GM08714 (cell line): ENCODE measurements around the gene LEAP2.

Experiments
- H3K4me3 ChIP-seq: fragments of 200-500 bp; sonication (Bioruptor generic); 2 replicates; pipeline ENCODE4 v1.5.1; 2014; ENCODE audit warnings: mild to moderate bottlenecking, low read length, inconsistent platforms
- ZNF274 ChIP-seq: IDR thresholded peaks from 2 replicates; pipeline ENCODE4 v1.6.1; 2012; ENCODE audit warnings: mild to moderate bottlenecking, low read depth, low read length

Gene LEAP2

GRCh38 chr5:132859889-132860437 is 13.5 kb upstream of the LEAP2 start:
- no peak for TF ChIP-seq ZNF274
- H3K4me3 ChIP-seq = no peak overlapping the region

GRCh38 chr5:132860742-132861141 is 12.7 kb upstream of the LEAP2 start:
- H3K4me3 ChIP-seq = no peak overlapping the region
- TF ChIP-seq ZNF274 = no peak

GRCh38 chr5:132865668-132866341 is 7.7 kb upstream of the LEAP2 start:
- no peak for TF ChIP-seq ZNF274
- H3K4me3 ChIP-seq = peak overlapping the region; percentile 86; the same call in 1 of the 2 replicates

GRCh38 chr5:132866342-132867045 is 7.0 kb upstream of the LEAP2 start, which contains the start of the genes GDF9 and UQCRQ:
Gene GDF9, minus strand, starts transcription at chr5:132866469. Its CDS starts 1,936 bp downstream, at chr5:132864533.
Gene UQCRQ, plus strand, starts transcription at chr5:132866642. Its CDS starts 240 bp downstream, at chr5:132866882.
- H3K4me3 ChIP-seq = peak within 1 kb of the TSS; percentile 86
- no peak for TF ChIP-seq ZNF274

GRCh38 chr5:132867046-132867451 is 6.4 kb upstream of the LEAP2 start:
- no peak for TF ChIP-seq ZNF274
- H3K4me3 ChIP-seq = peak overlapping the region; percentile 86

GRCh38 chr5:132868754-132869153 is 4.7 kb upstream of the LEAP2 start:
- H3K4me3 ChIP-seq = no peak overlapping the region
- no peak for TF ChIP-seq ZNF274

GRCh38 chr5:132870801-132871200 is 2.7 kb upstream of the LEAP2 start:
- H3K4me3 ChIP-seq = no peak overlapping the region
- no peak for TF ChIP-seq ZNF274

- no peak for TF ChIP-seq ZNF274
- H3K4me3 ChIP-seq = no peak overlapping the region
These were observed 1.8 kb upstream of the LEAP2 start for GRCh38 chr5:132871459-132872284.

- H3K4me3 ChIP-seq = no peak overlapping the region
- TF ChIP-seq ZNF274 = no peak
These were observed 715 bp upstream of the LEAP2 start for GRCh38 chr5:132872788-132873118.

- H3K4me3 ChIP-seq = no peak overlapping the region
- TF ChIP-seq ZNF274 = no peak
These were observed 433 bp downstream of the LEAP2 start for GRCh38 chr5:132873930-132874271.

- TF ChIP-seq ZNF274 = no peak
- no peak overlapping the region for H3K4me3 ChIP-seq
These were observed 2.7 kb downstream of the LEAP2 start for GRCh38 chr5:132876020-132876759.

- H3K4me3 ChIP-seq = no peak overlapping the region
- no peak for TF ChIP-seq ZNF274
These were observed 4.0 kb downstream of the LEAP2 start for GRCh38 chr5:132877466-132877865.

GRCh38 chr5:132877938-132878337 is 4.5 kb downstream of the LEAP2 start:
- no peak for TF ChIP-seq ZNF274
- H3K4me3 ChIP-seq = no peak overlapping the region
